GM12873 (cell line): ENCODE data around the gene FTCD.

Experiments used
- CTCF ChIP-seq: IDR thresholded peaks from 2 replicates; pipeline ENCODE4 v1.5.1; 2012; ENCODE audit warnings: low read depth, mild to moderate bottlenecking, moderate library complexity, low read length, control low read depth; ENCODE audit not compliant: insufficient read depth; ENCODE audit errors: missing control alignments

Gene FTCD

GRCh38 chr21:46120301-46121285, 34.8 kb downstream of the FTCD start:
- no peak for TF ChIP-seq CTCF

- TF ChIP-seq CTCF: no peak
Measured at GRCh38 chr21:46119637-46120271, 35.6 kb downstream of the FTCD start.

GRCh38 chr21:46119144-46119636, 36.2 kb downstream of the FTCD start:
- TF ChIP-seq CTCF: no peak

- TF ChIP-seq CTCF: no peak
Measured at GRCh38 chr21:46118316-46119143, 36.8 kb downstream of the FTCD start.

- no peak for TF ChIP-seq CTCF
Measured at GRCh38 chr21:46117586-46118315, 37.6 kb downstream of the FTCD start.

- TF ChIP-seq CTCF: no peak
Measured at GRCh38 chr21:46116776-46117585, 38.4 kb downstream of the FTCD start.
